Activated CD8-positive, alpha-beta memory T cell treated with anti-CD3 and anti-CD28 coated beads for 48 hours (primary cell): Measurements from ENCODE around the gene CMIP.
"Not testable (repeated sequence)": the region's sequence is repeated elsewhere in the genome, so short reads cannot be mapped to it uniquely, and the experiment has no call there.

Experiments used
- DNase-seq, 3 experiments: peaks; one replicate each; pipeline ENCODE4 v3.0.0-alpha.2; 2020; ENCODE audit warnings: low read depth in 2 of 3, low spot score in 2 of 3

Gene CMIP

DNA sequence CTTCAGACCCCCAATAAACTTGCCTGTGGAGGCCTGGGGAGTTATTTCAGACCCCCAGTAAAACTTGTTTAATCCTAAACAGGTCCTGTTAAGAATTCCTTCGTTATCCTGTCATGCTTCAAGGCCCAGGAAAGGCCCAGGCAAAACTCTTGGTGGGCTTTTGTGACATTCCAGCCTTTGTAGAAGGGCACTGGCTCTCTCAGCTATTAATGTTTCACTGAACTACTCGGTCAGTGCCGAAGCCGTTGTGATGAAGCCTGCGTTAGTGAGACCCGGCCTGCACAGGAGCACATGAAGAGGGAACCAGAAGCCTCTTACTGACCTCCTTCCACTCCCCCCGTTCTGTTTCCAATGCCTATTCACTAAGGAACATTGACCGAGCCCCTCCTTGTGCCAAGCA is 287.0 kb downstream of the CMIP start:
- DNase-seq = no peak

- DNase-seq = no peak
Observed at GRCh38 chr16:81732699-81733098, 288.1 kb downstream of the CMIP start.

GRCh38 chr16:81733295-81733694 is 288.7 kb downstream of the CMIP start:
- DNase-seq = no peak

DNA sequence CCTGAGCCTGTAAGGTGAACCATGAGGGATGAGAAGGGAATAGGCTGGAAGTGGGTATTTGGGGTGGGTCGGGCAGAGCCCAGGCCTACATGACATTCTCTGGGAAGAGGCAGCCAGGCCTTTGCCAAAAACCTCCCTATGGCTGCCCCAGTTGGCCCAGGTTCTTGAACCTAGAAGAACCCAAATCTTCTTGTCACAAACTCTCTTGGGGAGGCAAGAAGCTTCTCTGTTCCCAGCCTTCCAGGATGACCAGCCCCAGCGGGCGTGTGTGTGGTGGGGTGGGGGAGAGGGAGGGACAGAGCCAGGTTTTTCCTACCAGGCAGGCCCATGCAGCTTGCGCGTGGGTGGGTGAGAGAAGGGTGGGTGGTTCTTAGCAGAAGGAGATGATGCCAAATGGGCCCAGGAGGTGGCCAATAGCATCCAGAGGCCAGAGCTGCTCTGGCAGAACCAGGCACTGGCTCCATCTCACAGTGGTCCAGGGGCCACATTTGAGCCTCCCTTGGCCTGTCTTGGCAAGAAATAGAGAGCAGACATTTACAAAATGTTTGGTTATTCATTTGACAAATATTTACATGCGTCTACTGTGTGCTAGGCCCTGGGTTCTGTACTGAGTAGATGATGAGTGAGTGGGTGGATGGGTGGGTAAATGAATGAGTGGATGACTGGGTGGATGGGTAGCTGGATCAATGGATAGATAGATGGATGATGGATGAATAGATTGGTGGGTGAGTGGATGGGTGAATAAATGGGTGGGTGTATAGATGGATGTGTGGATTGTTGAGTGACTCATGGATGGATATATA is 290.2 kb downstream of the CMIP start:
- no peak for DNase-seq

- peak; percentile 53 to 69 (median 67) for DNase-seq
Observed at GRCh38 chr16:81737885-81738536, 293.4 kb downstream of the CMIP start.

DNA sequence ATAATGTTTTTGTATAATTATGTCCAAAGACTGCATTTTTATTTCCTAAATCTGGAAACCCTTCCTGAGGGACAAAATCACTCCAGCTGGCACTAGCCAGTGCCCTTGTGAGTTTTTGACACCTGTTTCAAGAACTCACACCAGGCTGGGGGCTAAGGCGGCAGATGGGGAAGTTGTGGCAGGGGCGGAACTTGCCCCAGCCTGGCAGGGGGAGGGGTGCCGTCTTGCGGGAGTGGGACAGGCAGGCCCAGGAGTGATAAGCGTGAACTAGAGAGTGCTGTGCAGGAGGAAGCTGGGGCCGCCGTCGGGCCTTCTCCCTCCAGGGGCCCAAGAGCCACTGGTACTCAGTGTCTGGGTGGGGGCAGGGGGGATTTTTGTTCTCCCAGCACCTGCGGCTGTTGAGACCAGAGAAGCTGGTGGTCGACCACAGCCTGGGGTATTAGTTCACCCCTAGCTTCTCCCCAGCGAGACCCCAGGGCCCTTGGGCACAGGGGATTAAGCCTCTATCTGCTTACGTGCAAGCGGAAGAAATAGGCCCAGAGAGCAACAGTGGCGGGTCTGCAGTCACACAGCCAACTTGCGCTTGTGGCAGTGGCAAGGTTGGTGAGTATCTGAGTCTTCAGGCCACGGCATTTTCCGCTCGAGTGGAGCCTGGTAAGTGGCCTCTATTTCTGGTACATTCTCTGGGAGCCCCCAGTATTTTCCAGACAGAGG is 294.3 kb downstream of the CMIP start:
- no peak for DNase-seq

- no peak for DNase-seq
Observed at GRCh38 chr16:81739503-81739902, 294.9 kb downstream of the CMIP start.

- no peak for DNase-seq
Observed at GRCh38 chr16:81740169-81740568, 295.6 kb downstream of the CMIP start.

DNA sequence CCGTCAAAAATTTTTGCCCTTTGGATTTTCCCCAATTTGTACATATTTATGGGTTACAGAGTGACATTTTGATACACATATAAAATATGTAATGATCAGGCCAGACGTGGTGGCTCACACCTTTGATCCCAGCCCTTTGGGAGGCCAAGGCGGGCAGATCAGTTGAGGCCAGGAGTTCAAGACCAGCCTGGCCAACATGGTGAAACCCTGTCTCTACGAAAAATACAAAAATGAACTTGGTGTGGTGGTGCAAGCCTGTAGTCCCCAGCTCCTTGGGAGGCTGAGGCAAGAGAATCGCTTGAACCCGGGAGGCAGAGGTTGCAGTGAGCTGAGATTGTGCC is 296.8 kb downstream of the CMIP start:
- DNase-seq = not testable (repeated sequence)

- no peak for DNase-seq
Observed at GRCh38 chr16:81744385-81744784, 299.8 kb downstream of the CMIP start.

GRCh38 chr16:81744911-81745310 is 300.3 kb downstream of the CMIP start:
- DNase-seq = no peak

- DNase-seq = peak; percentile 41 to 61 (median 49)
Observed at GRCh38 chr16:81745704-81746558, 301.3 kb downstream of the CMIP start.

DNA sequence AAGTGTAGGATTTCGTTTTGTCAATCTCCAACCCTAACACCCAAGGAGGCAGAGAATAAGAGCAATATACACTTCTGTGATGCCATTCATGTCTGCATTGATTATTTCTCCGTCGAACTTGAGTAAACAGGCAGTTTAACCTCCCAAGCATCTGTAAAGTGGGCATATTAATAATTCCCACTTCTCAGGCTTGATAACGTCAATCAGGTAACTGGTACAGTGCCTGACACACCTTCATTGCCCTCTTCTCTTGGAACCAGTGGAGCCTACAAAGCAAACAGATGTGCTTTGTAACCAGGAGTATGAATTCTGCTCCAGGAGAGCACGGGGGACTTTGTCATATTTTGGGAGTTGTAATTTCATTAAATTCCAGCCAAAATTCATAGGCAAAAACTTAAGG is 302.0 kb downstream of the CMIP start:
- no peak for DNase-seq

DNA sequence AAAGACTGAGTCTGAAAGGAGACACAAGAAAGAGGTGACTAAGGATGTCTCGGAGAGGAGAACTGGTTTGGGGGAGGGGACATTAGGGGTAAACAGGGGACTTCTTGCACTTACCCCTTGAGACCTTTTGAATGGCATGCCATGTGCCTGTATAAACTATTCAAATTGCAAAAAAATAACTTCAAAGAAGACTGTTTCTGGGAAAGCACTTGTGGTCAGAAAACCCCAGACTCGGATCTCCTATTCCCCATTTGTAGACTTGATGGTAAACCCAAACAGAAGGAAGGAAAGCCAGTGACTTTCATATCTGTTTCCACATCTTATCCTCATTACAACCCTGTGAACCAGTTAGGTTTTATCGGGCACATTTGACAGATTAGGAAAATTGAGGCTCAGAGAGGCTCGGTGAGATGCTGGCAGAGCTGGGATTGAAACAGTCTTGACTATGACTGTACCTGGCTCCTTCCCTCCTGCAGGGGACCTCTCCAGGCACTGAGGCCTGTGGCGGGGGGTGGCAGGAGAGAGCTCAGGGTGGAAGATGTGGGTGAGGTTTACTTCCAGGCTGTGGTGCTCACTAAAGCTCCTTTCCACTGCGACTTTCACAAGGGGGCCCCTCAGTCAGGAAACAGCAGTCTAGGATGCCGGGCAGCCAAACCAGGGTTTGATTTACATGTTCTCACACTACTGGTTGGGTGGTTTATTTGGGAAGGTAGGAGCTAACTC is 304.0 kb downstream of the CMIP start:
- no peak for DNase-seq

DNA sequence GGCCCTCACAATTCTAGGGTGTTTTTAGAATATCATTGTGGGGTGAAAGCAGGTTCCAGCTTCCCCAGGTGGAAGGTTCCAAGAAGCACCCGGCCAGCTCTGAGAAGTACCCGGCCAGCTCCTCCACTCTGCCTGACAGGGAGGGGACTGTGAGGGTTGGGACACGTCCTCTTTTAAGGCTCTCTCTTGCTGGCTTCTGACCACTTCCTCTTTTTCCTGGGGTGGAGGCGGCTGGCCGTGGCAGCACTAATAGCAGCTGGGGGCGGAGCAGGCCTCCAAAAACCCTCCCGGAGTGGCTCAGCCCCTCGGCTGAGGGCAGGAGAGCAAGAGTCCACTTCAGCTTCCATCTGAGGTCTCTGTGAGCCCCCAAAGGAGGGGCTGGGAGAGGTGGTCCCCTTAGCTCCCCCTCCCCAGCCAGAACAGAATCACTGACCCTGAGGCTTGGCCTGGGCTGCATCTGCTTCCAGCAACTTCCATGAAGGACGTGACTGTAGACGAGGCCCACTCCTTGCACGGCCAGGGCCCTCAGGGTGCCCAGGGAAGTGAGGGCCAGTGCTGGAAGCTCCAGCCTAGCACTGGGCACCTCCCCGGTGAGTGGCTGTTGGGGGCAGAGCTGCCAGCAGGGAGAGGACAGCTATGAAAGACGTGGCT is 307.7 kb downstream of the CMIP start:
- DNase-seq = no peak

DNA sequence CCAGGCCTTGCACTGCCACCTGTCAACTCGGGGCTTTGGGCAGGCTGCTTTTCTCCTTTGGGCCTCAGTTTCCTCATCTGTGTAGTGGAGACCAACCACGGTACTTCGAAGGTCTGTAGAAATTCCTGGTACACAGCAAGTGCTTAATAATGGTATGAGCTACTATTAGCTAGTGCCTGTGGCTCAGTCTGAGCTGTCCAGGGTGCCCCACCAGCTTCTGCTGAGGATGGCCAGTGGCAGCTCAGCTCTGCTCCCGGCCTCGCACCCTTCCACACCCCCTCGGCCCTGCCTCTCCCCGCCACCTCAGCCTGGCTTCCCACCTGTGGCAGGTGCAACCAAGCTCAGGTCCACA is 308.2 kb downstream of the CMIP start:
- DNase-seq = no peak

- DNase-seq = no peak
Observed at GRCh38 chr16:81754858-81755257, 310.2 kb downstream of the CMIP start.

- no peak for DNase-seq
Observed at GRCh38 chr16:81755915-81756614, 311.5 kb downstream of the CMIP start.

DNA sequence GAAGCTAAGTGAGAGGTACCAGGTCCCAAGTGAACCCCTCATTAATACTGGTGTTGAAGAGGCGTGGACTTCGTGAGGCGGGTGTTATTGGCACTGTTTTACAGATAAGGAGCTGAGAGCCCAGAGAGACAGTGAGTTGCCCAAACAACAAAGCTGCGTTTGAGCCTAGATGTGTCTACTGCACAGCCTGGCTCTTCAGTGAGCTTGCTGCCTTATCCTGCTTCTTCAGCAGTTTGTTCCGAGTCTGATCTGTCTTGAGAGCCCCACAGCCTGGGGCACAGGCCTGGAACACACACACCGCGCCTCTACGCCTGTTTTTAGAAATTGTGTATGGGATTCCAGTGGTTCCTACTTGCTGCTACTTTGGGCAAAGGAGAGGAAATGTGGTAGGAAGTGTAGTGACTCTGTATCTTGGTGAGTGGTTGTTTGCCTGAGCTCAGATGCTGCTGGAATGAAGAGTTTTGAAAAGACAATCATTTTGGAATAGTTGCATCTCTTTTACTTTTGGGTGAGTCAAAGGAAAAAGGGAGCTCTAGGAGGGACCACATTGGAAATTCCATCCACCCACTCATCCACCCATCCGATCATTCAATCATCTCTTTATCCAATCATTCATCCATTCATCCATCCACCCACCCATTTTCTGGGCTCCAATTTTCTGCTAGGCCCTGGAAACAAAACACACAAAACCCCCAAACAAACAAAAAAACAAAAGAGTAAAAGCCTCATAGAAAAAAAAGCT is 312.2 kb downstream of the CMIP start:
- DNase-seq = no peak
